HepG2 (cell line): ENCODE measurements around the gene ZNF175. TPM values are rescaled to one million over a fixed set of nuclear protein-coding genes. Genes with fewer than 3 reads are reported as not detected.
A peak's percentile ranks its signal among the peaks of the same experiment; 100 is the strongest.

Experiments
- CBX2 ChIP-seq, 2 experiments: fragments of 200-600 bp in 1 of 2; sonication (generic); formaldehyde crosslinking in 1 of 2; IDR thresholded peaks; 2 replicates each; pipeline versions ENCODE4 v1.7.0 to v1.8.1; 2018 to 2022; ENCODE audit warnings: low read depth in 2 of 2, low read length in 1 of 2, mild to moderate bottlenecking in 1 of 2, missing genetic modification reagents in 1 of 2
- DBP ChIP-seq: sonication (generic); formaldehyde crosslinking; IDR thresholded peaks from 2 replicates; pipeline ENCODE4 v1.4.0; 2020; ENCODE audit warnings: missing genetic modification reagents; ENCODE audit errors: not compliant biosample characterization
- GATA4 ChIP-seq: sonication (generic); IDR thresholded peaks from 2 replicates; pipeline ENCODE4 v1.6.1; 2016; ENCODE audit warnings: antibody characterized with exemption, low read depth, borderline replicate concordance
- GPN1 ChIP-seq: sonication (generic); formaldehyde crosslinking; IDR thresholded peaks from 2 replicates; pipeline ENCODE4 v1.5.1; 2020; ENCODE audit warnings: missing genetic modification reagents, borderline replicate concordance
- LRRFIP1 ChIP-seq: sonication (generic); formaldehyde crosslinking; conservative IDR thresholded peaks from 2 replicates; pipeline ENCODE4 v1.4.0; 2020; ENCODE audit warnings: missing genetic modification reagents
- MED13 ChIP-seq: sonication (generic); formaldehyde crosslinking; IDR thresholded peaks from 2 replicates; pipeline ENCODE4 v1.5.0; 2020; ENCODE audit warnings: missing genetic modification reagents
- MIXL1 ChIP-seq: IDR thresholded peaks from 2 replicates; pipeline ENCODE4 v1.6.1; 2016
- MTF2 ChIP-seq: sonication (generic); formaldehyde crosslinking; IDR thresholded peaks from 2 replicates; pipeline ENCODE4 v1.5.0; 2020; ENCODE audit warnings: missing genetic modification reagents, borderline replicate concordance
- NR2C2 ChIP-seq: sonication (generic); formaldehyde crosslinking; IDR thresholded peaks from 2 replicates; pipeline ENCODE4 v1.4.0; 2020; ENCODE audit warnings: missing genetic modification reagents, mild to moderate bottlenecking, moderate library complexity, borderline replicate concordance
- PHF20 ChIP-seq: sonication (generic); formaldehyde crosslinking; IDR thresholded peaks from 2 replicates; pipeline ENCODE4 v1.5.0; 2020; ENCODE audit warnings: mild to moderate bottlenecking, missing genetic modification reagents
- PITX1 ChIP-seq: sonication (generic); formaldehyde crosslinking; IDR thresholded peaks from 2 replicates; pipeline ENCODE4 v1.5.1; 2020; ENCODE audit warnings: mild to moderate bottlenecking, missing genetic modification reagents
- POLR2AphosphoS5 ChIP-seq: IDR thresholded peaks from 2 replicates; pipeline ENCODE4 v1.6.1; 2012; ENCODE audit warnings: low read depth, low read length
- PRDM10 ChIP-seq: sonication (generic); formaldehyde crosslinking; IDR thresholded peaks from 2 replicates; pipeline ENCODE4 v1.4.0; 2020; ENCODE audit warnings: low read depth, missing genetic modification reagents
- TBP ChIP-seq: sonication (generic); formaldehyde crosslinking; IDR thresholded peaks from 2 replicates; pipeline ENCODE4 v1.5.0; 2020; ENCODE audit warnings: missing genetic modification reagents
- THAP8 ChIP-seq: sonication (generic); formaldehyde crosslinking; IDR thresholded peaks from 2 replicates; pipeline ENCODE4 v1.5.1; 2020; ENCODE audit warnings: missing genetic modification reagents, mild to moderate bottlenecking, borderline replicate concordance
- ZNF263 ChIP-seq: sonication (generic); formaldehyde crosslinking; IDR thresholded peaks from 2 replicates; pipeline ENCODE4 v1.4.0; 2020; ENCODE audit warnings: missing genetic modification reagents
- ZNF432 ChIP-seq: sonication (generic); formaldehyde crosslinking; IDR thresholded peaks from 2 replicates; pipeline ENCODE4 v1.5.0; 2020; ENCODE audit warnings: missing genetic modification reagents, mild to moderate bottlenecking, borderline replicate concordance
- ZNF83 ChIP-seq: sonication (generic); formaldehyde crosslinking; IDR thresholded peaks from 2 replicates; pipeline ENCODE4 v1.4.0; 2020; ENCODE audit warnings: missing genetic modification reagents, mild to moderate bottlenecking, borderline replicate concordance
- ZUFSP ChIP-seq: sonication (generic); formaldehyde crosslinking; IDR thresholded peaks from 2 replicates; pipeline ENCODE4 v1.9.0; 2021; ENCODE audit warnings: missing genetic modification reagents, mild to moderate bottlenecking, borderline replicate concordance
- polyA plus RNA-seq, 8 experiments: library from polyadenylated mRNA; depleted of rRNA in 3 of 8; stranded (reverse) in 7 of 8; unstranded in 1 of 8; fragments of >200 nt; fragmentation: Illumina TruSeq in 4 of 8; extraction: Trizol in 4 of 8; gene quantifications; 2 replicates each; pipeline versions ENCODE4 v1.2.1 to v1.2.3, GENCODE V29; 2011 to 2016; ENCODE audit warnings: low read depth in 4 of 8, missing spikeins in 1 of 8, mixed read lengths in 1 of 8; ENCODE audit not compliant: insufficient read depth in 1 of 8
- total RNA-seq, 5 experiments: library from RNA; depleted of rRNA; stranded (reverse); fragments of >200 nt; fragmentation: Illumina TruSeq; extraction: Trizol; gene quantifications; 2 replicates each; pipeline ENCODE4 v1.2.3, GENCODE V29; 2016; ENCODE audit warnings: low read depth in 1 of 5

Gene ZNF175
- total and polyA plus RNA-seq, 2 of the 13 experiments (the other 11 are each of a cell fraction or from before 2014, with no cell fraction given): 1.2 to 1.5 TPM

- peak; percentile 81; the same call in 1 of the 2 replicates for TF ChIP-seq LRRFIP1
- peak; percentile 28; the same call in 1 of the 2 replicates for TF ChIP-seq PRDM10 (CRISPR knock-in tag)
- TF ChIP-seq NR2C2 (CRISPR knock-in tag): no peak
- TF ChIP-seq TBP (CRISPR knock-in tag): no peak
- TF ChIP-seq PHF20 (CRISPR knock-in tag): 0 out of 2 replicates have a peak, but pooled peaks have one; percentile 28
- TF ChIP-seq MIXL1: peak; percentile 67; the same call in 1 of the 2 replicates
- no peak for TF ChIP-seq GATA4
- TF ChIP-seq DBP (CRISPR knock-in tag): peak; percentile 92
- TF ChIP-seq MTF2: no peak
- TF ChIP-seq ZNF432 (CRISPR knock-in tag): no peak
- TF ChIP-seq PITX1 (CRISPR knock-in tag): peak; percentile 51; the same call in 1 of the 2 replicates
- peak; percentile 70 for TF ChIP-seq ZNF263 (CRISPR knock-in tag)
- TF ChIP-seq GPN1 (CRISPR knock-in tag): peak; percentile 90; the same call in 1 of the 2 replicates
- 0 out of 2 replicates have a peak, but pooled peaks have one; percentile 52 for TF ChIP-seq MED13
- TF ChIP-seq THAP8 (CRISPR knock-in tag): no peak
- TF ChIP-seq POLR2AphosphoS5: no peak
- no peak for TF ChIP-seq ZUFSP (CRISPR knock-in tag)
- TF ChIP-seq CBX2 (IDR thresholded peaks at IDR 0.05; ENCODE audit: low read depth, low read length): no peak
- no peak for TF ChIP-seq CBX2 (CRISPR knock-in tag; IDR thresholded peaks at IDR 0.05; ENCODE audit: low read depth)
- peak; percentile 86; the same call in 1 of the 2 replicates for TF ChIP-seq ZNF83 (CRISPR knock-in tag)
Observed at GRCh38 chr19:51552996-51553725, 17.9 kb upstream of the ZNF175 start (continued).
